Umbilical cord (tissue), 2 donors: ENCODE data around the gene VAV3. TPM values are rescaled to one million over a fixed set of nuclear protein-coding genes. Genes with fewer than 3 reads are reported as not detected.

Experiments
- DNase-seq: peaks from one replicate; pipeline ENCODE4 v3.0.0-alpha.2; 2015; ENCODE audit warnings: low spot score
- total RNA-seq: library from RNA; depleted of rRNA; stranded (reverse); fragments of >200 nt; gene quantifications from one replicate; pipeline ENCODE4 v1.2.3, GENCODE V29; 2014; ENCODE audit warnings: low replicate concordance; ENCODE audit not compliant: insufficient read depth

VAV3 gene
- total RNA-seq, 1 donor from 2014 or later: 1.9 TPM

GRCh38 chr1:107972391-107973180 lies 7.6 kb upstream of the VAV3 start:
- DNase-seq: no peak

GRCh38 chr1:107966550-107966949 lies 1.6 kb upstream of the VAV3 start:
- DNase-seq: no peak

- DNase-seq: no peak
Observed at GRCh38 chr1:107964336-107965109, 457 bp downstream of the VAV3 start.

- peak; percentile 13 for DNase-seq
Observed at GRCh38 chr1:107963601-107964335, 1.2 kb downstream of the VAV3 start.

GRCh38 chr1:107963008-107963407 lies 2.0 kb downstream of the VAV3 start:
- DNase-seq: no peak

- no peak for DNase-seq
Observed at GRCh38 chr1:107954719-107955415, 10.1 kb downstream of the VAV3 start.

GRCh38 chr1:107954126-107954525 lies 10.9 kb downstream of the VAV3 start:
- no peak for DNase-seq

- DNase-seq: no peak
Observed at GRCh38 chr1:107953556-107953955, 11.4 kb downstream of the VAV3 start.

GRCh38 chr1:107952989-107953388 lies 12.0 kb downstream of the VAV3 start:
- DNase-seq: no peak

GRCh38 chr1:107950464-107950863 lies 14.5 kb downstream of the VAV3 start:
- no peak for DNase-seq

- no peak for DNase-seq
Observed at GRCh38 chr1:107949467-107950253, 15.3 kb downstream of the VAV3 start.

- DNase-seq: no peak
Observed at GRCh38 chr1:107946794-107947193, 18.2 kb downstream of the VAV3 start.

- DNase-seq: no peak
Observed at GRCh38 chr1:107943694-107944093, 21.3 kb downstream of the VAV3 start.

- no peak for DNase-seq
Observed at GRCh38 chr1:107942814-107943213, 22.2 kb downstream of the VAV3 start.

GRCh38 chr1:107941531-107941930 lies 23.4 kb downstream of the VAV3 start:
- no peak for DNase-seq

GRCh38 chr1:107941123-107941522 lies 23.9 kb downstream of the VAV3 start:
- DNase-seq: no peak

- DNase-seq: no peak
Observed at GRCh38 chr1:107940701-107941100, 24.3 kb downstream of the VAV3 start.

GRCh38 chr1:107940017-107940577 lies 24.9 kb downstream of the VAV3 start:
- no peak for DNase-seq

- no peak for DNase-seq
Observed at GRCh38 chr1:107939256-107939655, 25.7 kb downstream of the VAV3 start.
